GM12891 (cell line): ENCODE measurements around the gene TMEM184B.

Source experiments
- DNase-seq: peaks from one replicate; pipeline ENCODE4 v3.0.0; 2011; ENCODE audit warnings: low spot score; ENCODE audit not compliant: insufficient read length
- FAIRE-seq: peaks from 2 replicates; lab custom pipeline; 2011; peaks lifted over from hg19 to GRCh38; lab: Jason Lieb, UNC
- PAX5 ChIP-seq: IDR thresholded peaks from 2 replicates; pipeline ENCODE4 v1.6.1; 2011; ENCODE audit warnings: low read length, moderate library complexity, mild to moderate bottlenecking; ENCODE audit not compliant: insufficient read depth, severe bottlenecking
- POLR2A ChIP-seq: IDR thresholded peaks from 2 replicates; pipeline ENCODE4 v1.6.1; 2011; ENCODE audit warnings: low read depth, low read length, control low read depth
- POLR2AphosphoS5 ChIP-seq: IDR thresholded peaks from 2 replicates; pipeline ENCODE4 v1.6.1; 2011; ENCODE audit warnings: low read depth, low read length, control low read depth
- POU2F2 ChIP-seq: IDR thresholded peaks from 2 replicates; pipeline ENCODE4 v1.6.1; 2011; ENCODE audit warnings: low read depth, mild to moderate bottlenecking, control low read depth, low read length, moderate library complexity
- SPI1 ChIP-seq: IDR thresholded peaks from 2 replicates; pipeline ENCODE4 v1.6.1; 2011; ENCODE audit warnings: low read depth, low read length, control low read depth
- TAF1 ChIP-seq: IDR thresholded peaks from 2 replicates; pipeline ENCODE4 v1.6.1; 2011; ENCODE audit warnings: low read depth, low read length, control low read depth

TMEM184B gene

GRCh38 chr22:38264322-38264843, 8.4 kb downstream of the TMEM184B start:
- no peak for FAIRE-seq
- TF ChIP-seq SPI1 = no peak
- TF ChIP-seq TAF1 = no peak
- no peak for TF ChIP-seq PAX5
- no peak for TF ChIP-seq POLR2A
- TF ChIP-seq POLR2AphosphoS5 = no peak
- no peak for TF ChIP-seq POU2F2

GRCh38 chr22:38262051-38262795, 10.6 kb downstream of the TMEM184B start:
- DNase-seq (no peak), FAIRE-seq (peak; percentile 90)
- TF ChIP-seq POU2F2 (no peak), PAX5 (no peak), POLR2A (no peak), SPI1 (no peak), TAF1 (no peak), POLR2AphosphoS5 (no peak)

More at GRCh38 chr22:38264322-38264843, 8.4 kb downstream of the TMEM184B start:
- DNase-seq = no peak

GRCh38 chr22:38260761-38261681, 11.8 kb downstream of the TMEM184B start:
- FAIRE-seq (no peak), DNase-seq (no peak)
- no peak for TF ChIP-seq POLR2AphosphoS5
- no peak for TF ChIP-seq SPI1
- TF ChIP-seq POLR2A = no peak
- no peak for TF ChIP-seq TAF1
- no peak for TF ChIP-seq POU2F2
- TF ChIP-seq PAX5 = no peak

GRCh38 chr22:38259370-38259769, 13.4 kb downstream of the TMEM184B start:
- no peak for FAIRE-seq
- no peak for DNase-seq
- TF ChIP-seq POLR2AphosphoS5 (no peak), SPI1 (no peak), POU2F2 (no peak), TAF1 (no peak), PAX5 (no peak), POLR2A (no peak)

- FAIRE-seq = peak; percentile 33
- no peak for DNase-seq
- TF ChIP-seq POLR2A = no peak
- no peak for TF ChIP-seq POU2F2
Measured at GRCh38 chr22:38258895-38259294, 13.9 kb downstream of the TMEM184B start.

- FAIRE-seq (peak; percentile 38), DNase-seq (no peak)
- TF ChIP-seq SPI1 (no peak), TAF1 (no peak), POLR2A (no peak), POU2F2 (no peak), PAX5 (no peak), POLR2AphosphoS5 (no peak)
Measured at GRCh38 chr22:38257650-38258250, 15.1 kb downstream of the TMEM184B start.

- TF ChIP-seq SPI1 = no peak
- TF ChIP-seq POLR2AphosphoS5 = no peak
- TF ChIP-seq POLR2A = no peak
- TF ChIP-seq POU2F2 = no peak
- TF ChIP-seq TAF1 = no peak
- TF ChIP-seq PAX5 = no peak
- FAIRE-seq (no peak), DNase-seq (no peak)
Measured at GRCh38 chr22:38257181-38257580, 15.6 kb downstream of the TMEM184B start.

GRCh38 chr22:38255697-38256096, 17.1 kb downstream of the TMEM184B start:
- DNase-seq (no peak), FAIRE-seq (no peak)
- TF ChIP-seq TAF1 = no peak
- no peak for TF ChIP-seq POLR2A
- TF ChIP-seq PAX5 = no peak
- TF ChIP-seq SPI1 = no peak
- no peak for TF ChIP-seq POLR2AphosphoS5
- TF ChIP-seq POU2F2 = no peak

- DNase-seq = no peak
- no peak for FAIRE-seq
- TF ChIP-seq TAF1 (no peak), SPI1 (no peak), POLR2A (no peak), PAX5 (no peak), POU2F2 (no peak), POLR2AphosphoS5 (no peak)
Measured at GRCh38 chr22:38251341-38251692, 21.5 kb downstream of the TMEM184B start.
